HG03521 (cell line): ENCODE data around the gene NDUFS3.
"Not testable (repeated sequence)": the region's sequence is repeated elsewhere in the genome, so short reads cannot be mapped to it uniquely, and the experiment has no call there.

ENCODE experiments used
- ATAC-seq: cut with Tn5 transposase; IDR thresholded peaks from one replicate; pipeline ENCODE4 v1.9.1; 2021; ENCODE audit warnings: mild to moderate bottlenecking, moderate library complexity; ENCODE audit not compliant: unreplicated experiment

NDUFS3 gene

DNA sequence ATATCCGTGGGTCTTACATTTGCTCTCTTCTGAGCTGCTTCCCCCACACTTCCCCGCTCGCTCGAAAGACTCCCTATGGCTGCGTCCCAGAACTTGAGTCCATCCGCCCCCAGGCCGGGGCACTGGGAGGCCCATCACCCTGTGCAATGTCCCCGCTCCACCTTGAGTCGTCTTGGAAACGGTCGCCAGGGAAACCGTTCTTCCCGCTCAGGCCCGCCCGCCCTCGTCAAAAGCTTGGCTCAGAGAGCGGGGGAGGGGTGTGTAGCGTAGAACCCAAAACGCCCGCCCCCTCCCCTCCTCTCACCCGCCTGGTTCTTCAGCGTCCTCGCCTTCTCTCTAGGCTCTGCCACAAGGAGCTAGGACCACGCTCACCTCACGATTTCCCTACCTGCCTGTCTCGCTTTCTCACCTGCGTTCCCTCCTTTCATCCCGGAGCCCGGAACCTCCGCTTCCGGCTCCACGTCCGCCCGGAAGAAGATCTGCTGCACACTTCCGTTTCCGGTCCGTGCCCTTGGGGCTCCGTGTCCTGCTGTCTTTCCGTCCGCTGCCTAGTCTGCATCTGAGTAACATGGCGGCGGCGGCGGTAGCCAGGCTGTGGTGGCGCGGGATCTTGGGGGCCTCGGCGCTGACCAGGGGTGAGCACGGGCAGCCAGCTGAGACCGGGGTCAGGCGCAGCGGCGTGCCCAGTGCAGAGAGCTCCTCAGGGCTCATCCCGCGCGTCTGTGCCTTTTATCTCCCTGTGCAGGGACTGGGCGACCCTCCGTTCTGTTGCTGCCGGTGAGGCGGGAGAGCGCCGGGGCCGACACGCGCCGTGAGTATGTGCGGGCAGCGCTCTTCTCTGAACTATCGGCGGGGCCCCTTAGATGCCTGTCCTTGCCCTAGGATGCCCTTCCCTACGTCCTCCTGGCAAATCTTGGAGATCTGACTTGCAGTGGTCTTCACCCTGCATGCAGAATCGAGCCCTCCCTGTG, at the start of gene NDUFS3, which contains the start of gene KBTBD4:
NDUFS3 (plus strand) TSS at position 551 of the 971 bp plus-strand sequence; CDS start at position 569, 18 bp downstream.
KBTBD4 (minus strand) TSS at position 447 of the 971 bp plus-strand sequence; CDS start at position 428, 19 bp downstream.
- ATAC-seq = peak; percentile 90

DNA sequence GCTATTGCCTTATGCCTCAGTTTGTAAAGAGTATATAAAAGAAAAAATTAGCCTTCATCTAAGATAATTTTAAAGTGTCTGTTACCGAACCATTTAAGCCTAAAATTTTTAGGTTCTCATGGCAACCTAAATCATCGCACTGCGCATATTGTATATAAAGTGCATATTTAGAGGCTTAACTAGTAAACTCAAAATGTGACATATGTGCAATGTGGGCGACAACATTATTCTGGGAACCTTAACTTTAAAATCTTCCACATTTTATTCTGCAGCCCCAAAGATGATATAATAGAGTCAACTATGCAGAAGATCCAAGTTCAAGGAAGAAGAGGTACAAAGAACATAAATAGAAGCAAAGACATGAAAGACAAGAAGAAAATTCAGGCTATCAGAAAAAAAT, 48.9 kb upstream of the NDUFS3 start:
- ATAC-seq = no peak

DNA sequence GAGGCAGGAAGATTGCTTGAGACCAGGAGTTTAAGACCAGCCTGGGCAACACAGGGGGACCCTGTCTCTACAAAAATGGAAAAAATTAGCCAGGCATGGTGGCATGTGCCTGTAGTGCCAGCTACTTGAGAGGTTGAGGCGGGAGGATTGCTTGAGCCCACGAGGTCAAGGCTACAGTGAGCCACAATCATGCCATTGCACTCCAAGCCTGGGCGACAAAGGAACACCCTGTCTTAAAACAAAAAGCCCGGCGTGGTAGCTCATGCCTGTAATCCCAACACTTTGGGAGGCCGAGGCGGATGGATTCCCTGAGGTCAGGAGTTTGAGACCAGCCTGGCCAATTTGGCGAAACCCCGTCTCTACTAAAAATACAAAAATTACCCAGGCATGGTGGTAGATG, 48.2 kb upstream of the NDUFS3 start:
- ATAC-seq = not testable (repeated sequence)

DNA sequence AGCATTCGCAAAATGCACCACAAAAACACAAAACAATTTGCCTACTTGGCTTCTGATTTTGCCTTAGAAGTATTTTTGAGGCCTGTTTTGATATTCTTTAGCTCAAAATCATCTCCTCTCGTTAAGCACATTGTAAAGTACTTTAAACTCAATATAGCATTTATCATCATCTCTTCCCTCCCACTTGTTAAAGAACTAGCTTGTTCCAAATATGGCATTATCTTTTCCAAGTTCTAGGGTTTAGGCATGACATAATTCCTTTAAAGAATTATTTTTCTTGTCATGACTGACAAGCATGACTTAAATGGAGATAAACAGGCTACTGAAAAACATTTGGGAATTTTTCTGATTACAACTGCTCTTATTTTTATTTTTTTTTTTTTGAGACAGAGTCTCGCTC, 47.2 kb upstream of the NDUFS3 start:
- ATAC-seq = no peak

DNA sequence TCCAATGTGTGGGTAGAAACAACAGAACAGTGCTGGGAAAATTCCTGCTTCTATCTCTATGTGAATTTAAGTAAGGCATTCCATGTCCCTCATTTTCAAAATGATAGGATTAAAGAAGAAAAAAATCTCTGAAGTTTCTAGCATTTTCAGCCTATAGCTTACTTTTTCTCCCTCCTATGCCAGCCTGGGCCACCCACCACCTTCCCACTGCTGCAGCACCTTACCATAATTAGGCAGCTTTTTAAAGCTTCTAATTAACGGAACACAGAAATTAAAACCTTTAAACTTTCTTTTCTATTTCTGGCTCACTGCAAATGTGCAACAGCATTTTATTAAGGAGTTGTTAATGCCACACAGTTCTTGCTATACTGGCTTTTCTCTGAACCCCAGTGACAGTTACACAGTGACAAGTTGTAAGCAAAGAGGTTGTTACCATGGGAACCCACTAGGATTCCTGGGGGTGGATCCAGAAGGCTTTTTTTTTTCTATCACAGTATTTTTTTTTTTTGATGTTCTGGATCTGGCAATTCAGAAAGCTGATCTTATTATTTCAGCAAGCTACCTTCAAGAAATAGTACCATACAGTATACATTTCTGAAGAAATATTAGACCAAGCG, 46.2 kb upstream of the NDUFS3 start:
- no peak for ATAC-seq

DNA sequence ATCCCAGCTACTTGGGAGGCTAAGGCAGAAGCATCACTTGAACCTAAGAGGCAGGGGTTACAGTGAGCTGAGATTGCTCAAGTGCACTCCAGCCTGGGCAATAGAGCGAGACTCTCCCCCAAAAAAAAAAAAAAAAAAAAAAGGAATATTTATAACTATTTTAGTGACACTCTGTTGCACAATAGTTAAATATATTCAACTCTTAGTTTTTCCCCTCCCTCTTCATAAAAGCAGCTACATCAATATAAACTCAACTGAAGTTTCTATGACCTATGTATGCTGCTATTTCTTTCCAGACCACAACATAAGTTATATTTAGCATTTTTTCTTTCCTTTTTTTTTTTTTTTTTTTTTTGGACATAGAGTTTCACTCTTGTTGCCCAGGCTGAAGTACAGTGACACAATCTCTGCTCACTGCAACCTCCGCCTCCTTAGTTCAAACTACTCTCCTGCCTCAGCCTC, 45.2 kb upstream of the NDUFS3 start:
- no peak for ATAC-seq

DNA sequence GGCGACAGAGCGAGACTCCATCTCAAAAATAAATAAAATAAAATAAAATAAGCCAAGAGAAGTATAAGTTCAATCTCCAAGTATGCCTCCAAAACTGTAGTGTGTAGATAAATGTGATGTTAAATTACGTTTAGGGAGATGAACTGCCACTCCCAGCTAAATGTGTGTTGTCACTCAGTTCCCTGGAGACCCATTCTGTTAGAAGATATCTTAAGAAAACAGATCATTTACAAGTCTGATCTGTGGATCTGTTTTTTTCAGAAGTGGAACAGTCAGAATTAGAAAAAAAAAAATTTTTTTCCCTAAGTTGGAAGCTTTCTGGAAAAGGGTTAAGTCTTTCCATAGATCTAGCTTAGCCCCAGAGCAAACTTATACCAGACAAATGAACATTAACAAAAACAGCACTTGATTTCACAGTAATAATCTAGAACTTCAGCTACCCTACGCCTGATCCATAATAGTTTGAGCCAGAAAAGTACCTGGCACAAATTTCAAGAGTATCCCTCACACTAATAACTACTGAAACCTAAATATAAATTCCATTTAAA, 44.1 kb upstream of the NDUFS3 start:
- no peak for ATAC-seq

DNA sequence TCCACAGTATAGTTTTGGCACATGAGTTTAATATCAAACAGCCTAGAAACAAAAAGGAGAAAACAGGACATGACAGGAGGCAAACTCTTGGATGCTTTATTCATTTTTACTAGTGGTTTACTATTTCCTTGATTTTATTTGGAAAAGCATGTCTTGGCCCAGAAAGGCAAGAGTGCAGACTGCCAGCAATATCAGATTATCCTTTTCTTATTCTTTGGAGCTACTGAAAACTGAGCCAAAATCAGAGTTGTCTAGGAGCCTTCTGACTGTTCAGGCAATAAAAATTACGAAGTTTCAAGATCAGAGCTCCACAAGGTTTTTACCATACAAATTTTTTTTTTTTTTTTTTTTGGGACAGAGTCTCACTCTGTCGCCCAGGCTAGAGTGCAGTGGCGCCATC, 42.0 kb upstream of the NDUFS3 start:
- ATAC-seq = no peak

DNA sequence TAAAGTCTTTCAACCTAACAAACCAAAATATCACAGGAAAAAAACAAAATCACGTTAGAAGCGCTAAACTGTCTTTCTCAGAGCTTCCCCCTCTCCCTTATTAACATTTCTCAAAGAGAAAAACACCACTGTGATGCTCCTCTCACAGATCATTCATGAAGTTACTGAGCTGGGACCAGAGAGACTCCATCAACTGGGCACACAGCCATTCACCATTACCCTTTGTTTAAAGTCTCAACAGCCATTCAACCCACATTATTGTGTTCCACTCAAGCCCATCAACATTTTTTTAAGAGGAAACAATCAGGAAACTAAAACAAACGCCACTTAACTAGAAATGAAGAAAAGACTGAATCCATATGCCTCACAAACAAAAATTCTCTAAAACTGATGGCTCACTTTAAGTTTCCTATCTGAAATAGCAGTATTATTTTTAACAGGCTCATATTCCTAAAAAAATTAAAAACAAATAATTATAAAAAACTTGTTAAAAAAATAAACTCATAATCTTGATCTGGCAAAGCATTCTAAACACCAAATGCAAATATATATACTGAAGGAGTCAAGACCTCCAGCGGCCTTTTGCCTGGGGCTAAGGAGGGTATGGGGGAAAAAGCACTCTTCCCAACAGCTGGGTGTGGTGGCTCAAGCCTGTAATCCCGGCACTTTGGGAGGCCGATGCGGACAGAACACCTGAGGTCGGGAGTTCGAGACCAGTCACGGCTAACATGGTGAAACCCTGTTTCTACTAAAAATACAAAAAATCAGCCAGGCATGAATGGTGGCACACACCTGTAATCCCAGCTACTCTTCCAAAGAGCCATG, 39.9 kb upstream of the NDUFS3 start:
- ATAC-seq = no peak

DNA sequence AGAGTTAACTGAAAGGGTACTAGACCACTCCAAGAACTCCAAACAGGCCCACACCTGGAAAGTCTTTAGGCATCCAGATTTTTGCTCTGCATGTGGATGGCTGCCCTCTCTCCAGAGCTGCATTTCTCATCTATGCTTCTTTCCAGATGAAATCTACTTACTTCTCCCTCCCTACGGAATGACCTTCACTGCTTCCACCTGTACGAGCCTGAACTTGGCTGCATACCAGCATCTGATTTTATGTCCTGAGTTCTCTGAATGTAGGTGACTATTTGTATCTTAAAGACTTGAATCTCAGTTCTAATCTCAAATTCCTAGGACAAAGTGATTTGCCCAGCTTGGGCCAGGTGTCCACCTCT, 39.2 kb upstream of the NDUFS3 start:
- ATAC-seq = no peak

DNA sequence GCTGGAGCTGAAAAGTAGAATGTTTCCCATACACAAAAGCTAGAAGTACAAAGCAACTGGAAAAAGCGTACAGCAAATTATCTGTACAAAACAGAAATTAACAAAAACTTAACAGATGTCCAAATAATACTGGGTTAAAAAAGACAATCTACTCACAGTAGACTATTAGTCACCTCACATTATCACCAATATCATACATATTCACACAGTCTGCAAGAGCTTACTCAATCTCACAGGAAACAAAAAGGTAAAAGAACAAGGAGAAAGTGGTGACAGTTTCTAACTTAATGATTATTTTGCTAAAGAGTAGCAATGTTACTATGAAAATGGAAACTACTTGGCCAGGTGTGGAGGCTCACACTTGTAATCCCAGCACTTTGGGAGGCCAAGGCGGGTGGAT, 37.8 kb upstream of the NDUFS3 start:
- ATAC-seq = no peak

DNA sequence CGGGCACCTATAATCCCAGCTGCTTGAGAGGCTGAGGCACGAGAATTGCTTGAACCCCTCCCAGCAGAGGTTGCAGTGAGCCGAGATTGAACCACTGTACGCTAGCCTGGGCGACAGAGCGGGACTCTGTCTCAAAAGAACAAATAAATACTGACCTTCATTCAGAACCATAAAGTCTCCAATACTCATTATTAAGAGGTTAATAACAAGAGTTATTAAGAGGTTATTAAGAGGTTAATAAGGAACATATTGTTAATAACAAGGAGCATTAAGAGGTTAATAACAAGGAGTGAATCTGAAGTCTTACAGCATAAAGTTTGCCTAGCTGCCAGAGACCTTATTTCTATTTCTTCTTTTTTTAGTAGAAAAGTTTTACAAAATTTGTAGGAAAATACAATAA, 33.6 kb upstream of the NDUFS3 start:
- no peak for ATAC-seq

DNA sequence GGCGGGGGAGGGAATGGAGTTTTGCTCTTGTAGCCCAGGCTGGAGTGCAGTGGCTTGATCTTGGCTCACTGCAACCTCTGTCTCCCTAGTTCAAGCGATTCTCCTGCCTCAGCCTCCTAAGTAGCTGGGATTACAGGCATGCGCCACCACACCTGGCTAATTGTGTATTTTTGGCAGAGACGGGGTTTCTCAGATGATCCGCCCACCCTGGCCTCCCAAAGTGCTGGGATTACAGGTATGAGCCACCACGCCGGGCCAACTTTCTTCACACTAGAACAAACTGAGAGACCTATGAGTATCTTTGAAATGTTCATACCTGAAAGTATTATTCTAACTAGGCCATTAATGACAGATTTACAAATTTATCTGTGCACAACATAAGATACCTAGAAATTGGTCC, 32.6 kb upstream of the NDUFS3 start:
- ATAC-seq = not testable (repeated sequence)

DNA sequence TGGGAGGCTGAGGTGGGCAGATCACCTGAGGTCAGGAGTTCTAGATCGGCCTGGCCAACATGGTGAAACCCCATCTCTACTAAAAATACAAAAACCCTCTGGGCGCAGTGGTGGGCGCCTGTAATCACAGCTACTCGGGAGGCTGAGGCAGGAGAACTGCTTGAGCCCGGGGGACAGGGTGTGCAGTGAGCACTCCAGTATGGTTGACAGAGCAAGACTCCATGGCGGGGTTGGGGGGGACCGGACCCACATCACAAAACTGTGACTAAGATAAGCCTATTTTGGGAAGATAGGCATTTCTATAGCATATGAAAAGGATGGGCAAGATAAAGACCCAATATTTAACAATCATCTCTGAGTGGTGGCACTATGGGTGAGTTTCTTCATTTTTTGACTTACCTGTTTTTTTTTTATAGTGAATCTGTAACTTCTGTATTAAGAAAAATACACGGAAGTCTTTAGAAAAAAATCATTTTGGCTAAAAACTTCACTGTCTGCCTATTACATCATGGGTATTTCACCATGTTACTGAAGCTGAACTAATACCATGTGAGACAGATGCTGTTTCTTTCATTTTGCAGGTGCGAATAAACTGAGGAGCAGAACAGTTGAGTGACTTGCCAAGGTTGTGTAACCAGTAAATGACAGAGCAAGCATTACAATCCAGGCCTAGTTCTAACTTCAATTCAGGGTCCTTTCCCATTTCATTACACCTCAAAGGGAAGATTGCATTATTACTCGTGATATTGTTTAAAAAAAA, 28.4 kb upstream of the NDUFS3 start:
- ATAC-seq = no peak

DNA sequence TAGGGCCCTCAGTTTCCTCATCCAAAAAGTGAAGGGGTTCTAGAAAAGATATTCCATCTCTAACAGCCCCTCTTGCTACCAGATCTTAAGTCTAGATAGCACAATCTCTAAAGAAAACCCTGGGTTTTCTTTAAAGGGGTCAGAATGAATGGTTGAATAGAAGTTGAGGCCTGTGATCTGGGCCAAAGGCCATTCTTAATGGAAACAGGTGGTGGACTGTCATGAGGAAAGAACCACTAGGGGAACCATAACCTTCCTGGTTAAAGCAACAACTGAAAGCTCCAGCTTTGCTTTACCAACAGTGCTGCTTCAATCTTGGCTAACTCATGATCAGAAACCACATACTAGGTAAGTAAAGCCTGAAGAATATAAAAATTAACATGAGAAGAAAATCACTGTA, 27.8 kb upstream of the NDUFS3 start:
- no peak for ATAC-seq

DNA sequence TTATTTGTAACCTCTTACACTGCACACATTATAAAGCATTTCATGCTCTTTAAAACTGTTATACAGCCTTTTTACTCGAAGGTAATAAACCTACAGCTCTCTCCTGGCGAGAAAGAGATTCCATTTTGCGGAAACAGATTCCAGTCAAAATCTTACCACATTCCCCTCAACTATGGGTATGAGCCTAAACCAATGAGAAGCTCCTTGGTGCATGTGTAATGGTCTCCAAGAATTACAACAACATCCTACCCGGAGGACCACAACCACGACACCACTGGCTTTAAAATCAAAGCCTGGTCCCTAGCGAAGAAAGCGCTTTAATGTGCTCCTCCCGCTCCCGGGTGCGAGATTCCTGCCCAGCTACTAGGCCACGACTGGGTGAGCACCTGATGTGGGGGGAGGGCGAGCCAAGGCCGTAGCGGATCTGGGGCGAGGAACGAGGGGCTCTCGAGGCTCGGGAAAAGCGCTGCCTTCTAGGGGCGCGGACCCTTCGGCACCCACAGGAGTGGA, 26.8 kb upstream of the NDUFS3 start:
- ATAC-seq = no peak

DNA sequence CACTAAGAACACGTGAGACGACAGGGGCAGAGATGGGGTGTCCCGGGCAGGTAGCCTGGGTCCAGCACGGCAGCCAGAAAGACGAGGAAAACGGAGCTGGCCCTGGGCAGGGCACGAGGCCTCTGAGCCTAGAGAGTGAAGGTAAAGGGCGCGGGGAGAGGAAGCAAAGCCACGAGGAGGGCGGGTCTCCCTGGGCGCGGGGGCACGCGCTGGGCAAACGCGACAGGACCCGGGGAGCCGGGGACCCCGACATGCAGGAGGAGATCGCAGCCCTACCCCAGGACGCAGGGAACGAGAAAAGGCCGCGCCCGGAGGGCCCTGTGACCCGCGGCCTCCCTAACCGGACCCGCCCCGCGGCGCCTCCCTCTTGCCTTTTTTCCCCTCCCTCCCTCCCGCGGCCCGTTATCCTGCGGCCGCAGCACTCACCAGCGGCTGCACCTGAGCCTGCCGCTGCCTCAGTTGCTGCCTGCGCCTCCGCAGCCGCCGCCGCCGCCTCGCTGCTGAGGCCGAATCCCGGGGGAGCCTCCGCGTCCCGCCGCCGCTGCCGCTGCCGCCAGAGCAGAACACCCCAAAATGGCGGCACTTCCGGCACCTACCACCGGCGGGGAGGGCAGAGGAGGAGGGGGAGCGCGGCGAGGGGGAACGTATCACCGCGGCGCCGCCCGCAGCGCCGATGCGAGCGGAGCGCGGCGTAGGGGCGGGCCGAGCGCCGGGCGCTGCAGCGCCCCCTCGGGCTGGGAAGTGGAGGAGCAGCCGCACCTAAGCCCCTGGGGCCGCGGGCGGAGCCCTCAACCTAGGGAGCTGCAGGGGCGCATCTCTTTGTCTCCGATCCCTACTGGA, 26.1 kb upstream of the NDUFS3 start, which contains the start of gene CELF1:
CELF1 (minus strand) TSS at position 567 of the 840 bp plus-strand sequence. CDS start 53,609 bp downstream, outside the sequence.
- ATAC-seq = peak; percentile 94

DNA sequence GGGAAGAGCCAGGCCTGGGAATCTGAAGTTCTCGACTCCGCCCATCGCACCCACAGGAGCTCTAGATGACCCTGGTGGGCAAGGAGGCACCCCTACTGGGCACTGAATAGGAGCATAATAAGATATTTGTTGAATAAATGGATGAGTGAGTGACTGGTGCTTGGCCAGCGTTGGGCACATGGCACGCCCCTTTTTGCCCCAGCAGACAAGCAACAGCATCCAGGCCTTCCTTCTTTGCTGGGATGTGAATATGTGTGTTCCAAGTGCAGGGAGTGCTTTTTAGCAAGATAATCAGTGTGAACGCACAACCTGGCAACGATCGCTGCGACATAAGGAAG, 25.5 kb upstream of the NDUFS3 start:
- ATAC-seq = peak; percentile 6

DNA sequence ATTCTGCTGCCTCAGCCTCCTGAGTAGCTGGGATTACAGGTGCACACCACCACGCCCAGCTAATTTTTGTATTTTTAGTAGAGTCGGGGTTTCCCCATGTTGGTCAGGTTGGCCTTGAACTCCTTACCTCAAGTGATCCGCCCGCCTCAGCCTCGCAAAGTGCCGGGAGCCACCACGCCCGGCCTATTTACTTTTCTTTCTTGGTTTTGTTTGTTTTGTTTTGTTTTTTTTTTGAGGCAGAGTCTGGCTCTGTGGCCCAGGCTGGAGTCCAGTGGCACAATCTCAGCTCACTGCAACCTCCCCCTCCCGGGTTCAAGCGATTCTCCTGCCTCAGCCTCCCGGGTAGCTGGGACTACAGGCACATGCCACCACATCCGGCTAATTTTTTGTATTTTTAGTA, 21.9 kb upstream of the NDUFS3 start:
- not testable (repeated sequence) for ATAC-seq
